Adrenal gland (tissue), 12 donors: ENCODE data around the gene YARS1. TPM values are rescaled to one million over a fixed set of nuclear protein-coding genes. Genes with fewer than 3 reads are reported as not detected.

Experiments
- DNase-seq, 7 donors: peaks; one replicate each; pipeline ENCODE4 v3.0.0-alpha.2; 2019 to 2020
- H3K27ac ChIP-seq, 5 donors: fragments of 200-600 bp; sonication (generic) in 4 of 5; 1 replicate in 3 of 5; 2 replicates in 2 of 5; pipeline versions ENCODE4 v1.5.1 to v1.8.0; 2016 to 2020; ENCODE audit warnings: mild to moderate bottlenecking in 1 of 5
- H3K27me3 ChIP-seq: fragments of 200-600 bp; 2 replicates; pipeline ENCODE4 v1.8.0; 2021
- H3K36me3 ChIP-seq, 2 donors: fragments of 200-600 bp; replicated peaks in 1 of 2; 1 replicate in 1 of 2; 2 replicates in 1 of 2; pipeline versions ENCODE4 v1.5.1 to v1.8.0; 2018 to 2022
- H3K4me1 ChIP-seq, 2 donors: fragments of 200-600 bp; replicated peaks in 1 of 2; 1 replicate in 1 of 2; 2 replicates in 1 of 2; pipeline versions ENCODE4 v1.5.1 to v1.8.0; 2018 to 2021
- H3K4me3 ChIP-seq, 4 donors: fragments of 200-600 bp; sonication (generic) in 3 of 4; one replicate each; pipeline ENCODE4 v1.5.1; 2016 to 2018
- H3K9me3 ChIP-seq, 3 donors: fragments of 200-600 bp; sonication (generic) in 1 of 3; replicated peaks in 1 of 3; 1 replicate in 2 of 3; 2 replicates in 1 of 3; pipeline versions ENCODE4 v1.5.1 to v1.8.0; 2016 to 2021
- CTCF ChIP-seq, 6 experiments: fragments of 450-650 bp in 4 of 6; fragments of 200-600 bp in 2 of 6; sonication (generic) in 1 of 6; IDR thresholded peaks; 1 replicate in 5 of 6; 2 replicates in 1 of 6; pipeline versions ENCODE4 v1.5.1 to v1.8.0; 2016 to 2021; ENCODE audit warnings: antibody characterized with exemption in 6 of 6, mild to moderate bottlenecking in 2 of 6, moderate library complexity in 1 of 6
- POLR2A ChIP-seq, 2 donors: fragments of 450-650 bp; IDR thresholded peaks; one replicate each; pipeline ENCODE4 v1.6.1; 2017; ENCODE audit warnings: antibody characterized with exemption in 2 of 2, mild to moderate bottlenecking in 2 of 2, moderate library complexity in 1 of 2
- WGBS, 4 donors: extraction: QIAGEN DNeasy Blood & Tissue Kit in 2 of 4; methylation state at CpG; one replicate each; pipeline versions ENCODE4 v1.1.5 to v1.1.7; 2013 to 2017; 5-methylcytosine and 5-hydroxymethylcytosine counted together
- intact Hi-C, 2 donors: fragments of 100-400 bp; cut with DNase I; formaldehyde crosslinking; loops; one replicate each; pipeline versions ENCODE4 v1.14.1 to v1.15.0; 2022 to 2023
- polyA plus RNA-seq, 3 donors: library from polyadenylated mRNA; stranded (reverse); fragments of 200-250 nt in 2 of 3; fragments of 350-450 nt in 1 of 3; fragmentation: Illumina TruSeq in 1 of 3; extraction: RNeasy Lipid Tissue Mini Kit (QIAGEN cat#74804) in 1 of 3; gene quantifications; one replicate each; pipeline ENCODE4 v1.2.3, GENCODE V29; 2013 to 2014
- total RNA-seq, 9 donors: library from RNA; depleted of rRNA in 4 of 9; stranded (reverse); fragments of >200 nt in 4 of 9; fragments of 120-200 nt in 1 of 9; fragmentation: NEBNext Ultra II Directional in 1 of 9; extraction: Animal tissue kit (Norgen Biotek cat#: 25700) in 1 of 9; gene quantifications; one replicate each; pipeline versions ENCODE4 v1.1.0 to v1.2.4, GENCODE V29; 2013 to 2023
- donor health status: healthy with polysubstance abuse.
- donor health status: Bipolar disorder and iron deficiency.
- donor health status: DM: yes; HTN: yes; CAD: no.
- donor health status: DM: no; HTN: no; CAD: no.
- donor health status: DM: no; HTN: no; CAD: no.
- donor health status: DM: yes; HTN: yes; CAD: no.

Gene YARS1
- total and polyA plus RNA-seq, 12 donors = 55.5 to 190 (median 97.0) TPM

GRCh38 chr1:32774950-32775634 is 42.1 kb downstream of the YARS1 start:
- Histone ChIP-seq H3K9me3 (no peaks in the 10 kb centered on the region), H3K27me3 (no peaks in the 10 kb centered on the region), H3K4me1 (peaks cover 19 to 35% of the 10 kb centered on the region in 2 donors), H3K4me3 (no peak overlapping the region), H3K36me3 (peaks cover 0 to 64% of the 10 kb centered on the region in 2 donors), H3K27ac (peak overlapping the region; percentile 7 to 56 (median 26))
- no peak for TF ChIP-seq CTCF (IDR thresholded peaks at IDR 0.05)
- no peak for TF ChIP-seq POLR2A (IDR thresholded peaks at IDR 0.05)
- peak in 3 of 7 donors; percentile 23 to 60 (median 37) for DNase-seq
- 35 to 59% (median 49%) methylated on average over 2 of the region's 2 CpGs for WGBS, 4 donors
- intact Hi-C loops = loop anchor here (5.0 kb wide), 1 partner anchor 58 kb away; no protein-coding TSS in a partner anchor

- no peak for TF ChIP-seq POLR2A (IDR thresholded peaks at IDR 0.05)
- no peak for TF ChIP-seq CTCF (IDR thresholded peaks at IDR 0.05)
- no peak for DNase-seq
- H3K9me3 ChIP-seq = no peaks in the 10 kb centered on the region
- peak overlapping the region in 3 of 5 donors; percentile 26 to 84 (median 81) for H3K27ac ChIP-seq
- peaks cover 19 to 40% of the 10 kb centered on the region in 2 donors for H3K4me1 ChIP-seq
- H3K27me3 ChIP-seq = no peaks in the 10 kb centered on the region
- peaks cover 0 to 62% of the 10 kb centered on the region in 2 donors for H3K36me3 ChIP-seq
- intact Hi-C loops = loop anchor here (5.0 kb wide), 1 partner anchor 57 kb away; no protein-coding TSS in a partner anchor
- no peak overlapping the region for H3K4me3 ChIP-seq
These were observed 42.7 kb downstream of the YARS1 start for GRCh38 chr1:32774464-32774808.

- intact Hi-C loops = loop anchor here (5.0 kb wide), 1 partner anchor 57 kb away; no protein-coding TSS in a partner anchor
- Histone ChIP-seq H3K27me3 (no peaks in the 10 kb centered on the region), H3K4me3 (no peak overlapping the region), H3K9me3 (no peaks in the 10 kb centered on the region), H3K4me1 (peaks cover 23 to 45% of the 10 kb centered on the region in 2 donors), H3K36me3 (peaks cover 0 to 56% of the 10 kb centered on the region in 2 donors), H3K27ac (peak overlapping the region in 3 of 5 donors; percentile 42 to 84 (median 81))
- 77 to 91% (median 80%) methylated on average over 5 to 7 of the region's 7 CpGs for WGBS, 4 donors
- DNase-seq = peak in 3 of 7 donors; percentile 37 to 62 (median 39)
- TF ChIP-seq CTCF (IDR thresholded peaks at IDR 0.05) = no peak
- no peak for TF ChIP-seq POLR2A (IDR thresholded peaks at IDR 0.05)
These were observed 43.2 kb downstream of the YARS1 start for GRCh38 chr1:32773764-32774463.

- Histone ChIP-seq H3K27ac (peak overlapping the region in 4 of 5 donors; percentile 26 to 84 (median 70)), H3K9me3 (no peaks in the 10 kb centered on the region), H3K36me3 (peaks cover 0 to 55% of the 10 kb centered on the region in 2 donors), H3K4me3 (no peak overlapping the region), H3K4me1 (peaks cover 29 to 53% of the 10 kb centered on the region in 2 donors), H3K27me3 (no peaks in the 10 kb centered on the region)
- DNase-seq = peak; percentile 84 to 95 (median 92)
- TF ChIP-seq CTCF (IDR thresholded peaks at IDR 0.05) (peak; percentile 93 to 96 (median 94)), POLR2A (IDR thresholded peaks at IDR 0.05) (peak in 1 of 2 donors; percentile 40)
- WGBS, 4 donors = 19 to 36% (median 23%) methylated on average over 6 to 9 of the region's 9 CpGs
- intact Hi-C loops = loop anchor here (5.0 kb wide), 1 partner anchor 56 kb away; no protein-coding TSS in a partner anchor
These were observed 44.0 kb downstream of the YARS1 start for GRCh38 chr1:32773018-32773763.
